Adipocyte (in vitro differentiated cells): ENCODE data around the gene ALOX12B.

Experiments
- DNase-seq: peaks from one replicate; pipeline ENCODE4 v3.0.0-alpha.2; 2015; ENCODE audit warnings: low read depth
- H3K27me3 ChIP-seq: replicated peaks from 2 replicates; pipeline ENCODE4 v1.7.0; 2013; ENCODE audit warnings: mild to moderate bottlenecking, low read length, moderate library complexity; ENCODE audit not compliant: control insufficient read depth, insufficient read depth
- H3K36me3 ChIP-seq: 2 replicates; pipeline ENCODE4 v1.7.0; 2013; ENCODE audit warnings: low read length, mild to moderate bottlenecking, moderate library complexity; ENCODE audit not compliant: control insufficient read depth, insufficient read depth, severe bottlenecking
- H3K4me1 ChIP-seq: 2 replicates; pipeline ENCODE4 v1.7.0; 2013; ENCODE audit warnings: mild to moderate bottlenecking, low read length, moderate library complexity; ENCODE audit not compliant: control insufficient read depth, insufficient read depth
- H3K4me3 ChIP-seq: 2 replicates; pipeline ENCODE4 v1.7.0; 2013; ENCODE audit warnings: mild to moderate bottlenecking, low read length, moderate library complexity
- H3K9ac ChIP-seq: 2 replicates; pipeline ENCODE4 v1.7.0; 2013; ENCODE audit warnings: mild to moderate bottlenecking, low read length, moderate library complexity
- H3K9me3 ChIP-seq: 2 replicates; pipeline ENCODE4 v1.7.0; 2013; ENCODE audit warnings: mild to moderate bottlenecking, low read length, moderate library complexity; ENCODE audit not compliant: control insufficient read depth

The ALOX12B gene

DNA sequence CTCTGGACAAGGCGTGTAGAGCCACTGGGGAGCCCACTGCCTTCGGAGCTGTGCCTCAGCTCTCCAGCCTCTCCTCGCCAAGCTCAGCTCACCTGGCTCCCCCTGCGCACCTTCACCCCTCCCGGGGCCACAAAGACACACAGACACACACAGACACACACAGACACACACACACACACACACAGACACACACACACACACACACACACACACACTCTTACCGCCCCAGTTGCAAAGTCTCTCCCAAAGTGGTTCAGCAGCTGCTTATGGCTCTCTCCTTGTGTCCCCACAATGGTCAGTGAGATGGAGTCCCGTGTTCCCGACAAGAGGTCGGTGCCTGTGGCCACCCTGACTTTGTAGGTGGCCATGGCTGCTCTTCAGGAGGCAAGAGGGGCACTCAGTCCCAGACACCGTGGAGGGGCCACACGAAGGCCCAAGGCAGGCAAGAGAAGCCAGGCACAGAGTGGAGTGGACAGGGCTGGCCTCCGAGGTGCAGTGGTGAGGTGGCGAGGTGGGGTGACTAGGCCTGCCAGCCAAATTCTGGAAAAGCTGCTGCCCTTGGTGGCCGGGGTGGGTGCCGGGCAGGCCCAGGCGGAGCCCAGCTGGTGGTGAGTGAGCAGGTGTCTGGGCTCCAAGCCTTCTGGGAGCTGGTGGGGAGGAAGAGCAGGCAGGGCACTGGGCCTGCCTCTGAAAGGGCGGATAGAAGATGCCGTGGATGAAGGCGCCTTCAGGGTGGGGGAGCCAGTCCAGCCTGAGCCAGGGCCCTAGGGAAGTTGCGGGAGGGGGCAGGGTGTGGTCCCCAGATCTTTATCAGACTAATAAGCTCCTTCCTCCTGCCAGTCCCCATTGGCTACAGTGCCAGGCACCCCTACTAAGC lies at the start of gene ALOX12B:
Gene ALOX12B (minus strand): TSS at position 642 of the 877 bp plus-strand sequence. CDS start 274 bp downstream, at position 368.
- Histone ChIP-seq H3K36me3 (no peaks in the 10 kb centered on the region), H3K4me1 (no peaks in the 10 kb centered on the region), H3K9ac (no peak within 1 kb of the TSS), H3K27me3 (peaks cover 75% of the 10 kb centered on the region), H3K9me3 (no peaks in the 10 kb centered on the region), H3K4me3 (no peak within 1 kb of the TSS)
- DNase-seq, result no peak

DNA sequence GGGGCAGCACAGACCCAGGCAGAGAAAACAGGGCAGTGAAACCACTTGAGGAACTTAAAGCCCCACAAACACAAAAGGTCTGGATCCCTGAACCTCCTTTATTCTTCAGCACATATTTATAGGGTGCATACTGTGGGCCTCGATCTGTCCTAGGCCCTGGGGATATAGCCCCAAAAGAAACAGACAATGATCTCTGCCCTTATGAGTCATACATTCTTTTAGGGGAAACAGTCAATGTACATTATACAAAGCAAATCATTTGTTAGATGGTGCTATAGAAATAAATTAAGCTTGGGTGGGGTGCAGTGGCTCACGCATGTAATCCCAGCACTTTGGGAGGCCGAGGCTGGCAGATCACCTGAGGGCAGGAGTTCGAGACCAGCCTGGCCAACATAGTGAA lies 46.4 kb upstream of the ALOX12B start:
- Histone ChIP-seq H3K4me3 (no peak overlapping the region), H3K36me3 (peaks cover 6% of the 10 kb centered on the region), H3K27me3 (no peaks in the 10 kb centered on the region), H3K4me1 (peaks cover 5% of the 10 kb centered on the region), H3K9me3 (no peaks in the 10 kb centered on the region), H3K9ac (no peak overlapping the region)
- no peak for DNase-seq

DNA sequence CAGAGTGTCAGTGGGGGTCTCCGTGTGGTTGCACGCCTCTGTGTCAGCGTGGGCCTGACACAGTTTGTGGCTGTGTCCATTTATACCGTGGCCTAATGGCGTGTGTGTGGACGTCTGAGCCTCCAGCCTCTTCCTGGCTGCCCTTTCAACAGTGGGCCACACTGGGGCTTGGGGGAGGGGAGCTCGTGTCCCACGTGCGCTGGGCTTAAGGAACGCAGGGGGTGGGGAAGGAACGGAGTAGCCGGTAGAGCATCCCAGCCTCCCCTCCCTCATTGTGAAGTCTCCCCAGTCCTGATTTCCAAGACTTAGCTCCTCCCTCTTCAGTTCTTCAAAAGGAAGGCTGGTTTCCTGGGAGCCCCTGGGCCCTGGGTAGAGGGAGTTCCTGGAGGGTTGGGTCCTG lies 45.9 kb upstream of the ALOX12B start:
- Histone ChIP-seq H3K27me3 (no peaks in the 10 kb centered on the region), H3K9ac (no peak overlapping the region), H3K4me1 (peaks cover 4% of the 10 kb centered on the region), H3K36me3 (peaks cover 6% of the 10 kb centered on the region), H3K9me3 (no peaks in the 10 kb centered on the region), H3K4me3 (no peak overlapping the region)
- no peak for DNase-seq

DNA sequence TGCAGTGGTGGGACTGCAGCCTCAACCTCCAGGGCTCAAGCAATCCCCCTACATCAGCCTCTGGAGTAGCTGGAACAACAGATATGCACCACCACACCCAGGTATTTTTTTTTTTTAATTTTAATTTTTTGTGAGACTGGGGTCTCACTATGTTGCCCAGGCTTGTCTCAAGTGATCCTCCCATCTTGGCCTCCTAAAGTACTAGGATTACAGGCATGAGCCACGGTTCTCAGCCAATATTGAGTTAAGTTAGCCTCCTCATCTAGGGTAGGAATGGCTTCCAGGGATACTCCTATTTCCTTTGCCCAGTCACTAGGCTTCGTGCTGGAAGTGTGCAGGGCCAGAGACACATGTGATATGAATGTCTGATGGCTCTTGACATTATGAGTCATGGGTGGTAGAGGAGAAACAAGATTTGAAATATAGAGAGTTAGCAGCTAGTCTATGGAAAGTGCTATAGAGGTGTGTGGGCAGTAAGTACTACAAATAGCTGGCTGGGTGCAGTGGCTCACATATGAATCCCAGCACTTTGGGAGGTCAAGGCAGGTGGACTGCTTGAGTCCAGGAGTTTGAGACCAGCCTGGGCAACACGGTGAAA lies 44.4 kb upstream of the ALOX12B start:
- no peaks in the 10 kb centered on the region for H3K9me3 ChIP-seq
- peaks cover 4% of the 10 kb centered on the region for H3K4me1 ChIP-seq
- no peaks in the 10 kb centered on the region for H3K27me3 ChIP-seq
- no peak overlapping the region for H3K9ac ChIP-seq
- no peak overlapping the region for H3K4me3 ChIP-seq
- DNase-seq, result no peak
- H3K36me3 ChIP-seq, result no peaks in the 10 kb centered on the region

DNA sequence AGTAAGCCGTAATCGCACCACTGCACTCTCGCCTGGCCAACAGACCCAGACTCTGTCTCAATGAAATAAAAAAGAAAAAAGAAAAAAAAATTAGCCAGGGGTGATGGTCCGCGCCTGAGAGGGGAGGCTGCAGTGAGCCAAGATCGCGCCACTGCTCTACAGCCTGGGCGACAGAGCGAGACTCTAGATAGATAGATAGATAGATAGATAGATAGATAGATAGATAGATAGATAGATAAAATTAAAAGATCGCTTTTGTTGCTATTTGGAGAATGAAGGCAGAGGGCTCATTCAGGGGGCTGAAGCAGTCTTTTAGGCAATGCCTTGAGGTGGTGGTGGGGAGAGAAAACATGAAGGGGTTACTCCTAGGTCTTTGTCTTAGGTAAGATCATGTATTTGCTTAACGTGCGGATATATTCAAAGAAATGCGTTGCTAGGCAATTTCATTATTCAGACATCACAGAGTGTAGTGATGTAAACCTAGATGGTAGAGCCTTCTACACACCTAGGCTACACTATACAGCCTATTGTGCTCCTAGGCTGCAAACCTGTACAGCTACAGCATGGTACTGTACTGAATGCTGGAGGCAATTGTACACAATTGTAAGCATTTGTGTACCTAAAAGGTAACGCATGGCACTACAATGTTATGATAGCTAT lies 40.7 kb upstream of the ALOX12B start:
- Histone ChIP-seq H3K27me3 (peaks cover 10% of the 10 kb centered on the region), H3K9ac (no peak overlapping the region), H3K9me3 (no peaks in the 10 kb centered on the region), H3K4me3 (no peak overlapping the region), H3K4me1 (peaks cover 35% of the 10 kb centered on the region), H3K36me3 (no peaks in the 10 kb centered on the region)
- DNase-seq, result no peak

DNA sequence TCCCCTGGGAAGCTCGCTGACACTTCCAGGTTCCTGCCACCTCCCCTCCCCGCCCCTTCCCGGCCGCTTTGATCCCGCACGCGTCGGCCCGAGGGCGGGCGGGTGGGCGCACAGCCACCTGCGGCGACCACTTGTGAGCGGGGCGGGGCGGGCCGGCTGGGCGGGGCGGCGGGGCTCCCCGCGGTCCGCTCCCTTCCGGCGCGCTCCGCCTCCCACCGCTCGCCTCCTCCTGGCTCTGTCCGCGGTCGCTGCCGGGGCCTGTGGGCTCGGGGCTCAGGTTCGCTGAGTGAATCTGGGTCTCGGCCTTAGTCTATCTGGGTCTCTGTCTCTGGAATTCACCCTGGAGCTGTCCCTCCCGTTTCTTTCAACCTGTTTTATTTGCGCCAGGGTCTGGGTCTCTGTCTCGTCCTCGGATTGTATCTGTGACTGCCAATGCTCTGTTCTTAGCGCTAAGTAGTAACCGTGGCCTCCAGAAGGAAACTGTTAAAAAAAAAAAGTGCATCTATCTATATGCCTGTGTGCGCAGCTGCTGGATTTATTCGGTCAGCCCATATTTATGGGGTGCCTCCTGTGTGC lies 39.1 kb upstream of the ALOX12B start:
- peak overlapping the region; percentile 70 for H3K9ac ChIP-seq
- DNase-seq, result peak; percentile 82

DNA sequence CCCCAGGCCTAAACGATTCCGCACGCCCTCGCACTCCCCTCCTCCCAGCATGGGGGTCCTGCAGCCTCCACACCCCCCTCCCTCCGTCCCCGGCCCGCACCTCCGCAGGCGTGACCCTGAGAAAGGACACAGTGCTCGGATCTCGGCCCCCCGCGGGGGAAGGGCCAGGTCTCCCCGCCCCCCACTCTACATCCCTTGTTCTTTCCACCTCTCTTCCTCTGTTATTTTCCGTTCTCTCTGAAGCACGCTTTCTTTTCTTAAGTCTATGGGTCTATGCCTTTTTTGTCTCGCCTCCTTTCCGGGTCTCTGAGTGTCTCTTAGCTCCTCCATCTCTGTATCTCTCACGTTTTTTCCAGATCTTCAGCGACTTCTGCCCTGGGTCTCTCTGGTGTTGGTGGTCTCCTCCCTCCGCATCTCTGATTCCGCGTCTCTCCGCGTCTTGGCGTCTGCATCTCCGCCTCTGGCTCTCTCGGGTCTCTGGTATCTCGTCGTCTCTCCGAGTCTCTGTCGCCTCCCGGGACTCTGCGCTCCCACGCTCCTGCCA lies 38.5 kb upstream of the ALOX12B start:
- peak overlapping the region; percentile 70 for H3K9ac ChIP-seq
- H3K36me3 ChIP-seq, result no peaks in the 10 kb centered on the region
- no peaks in the 10 kb centered on the region for H3K9me3 ChIP-seq
- peak overlapping the region; percentile 86 for H3K4me3 ChIP-seq
- peaks cover 10% of the 10 kb centered on the region for H3K27me3 ChIP-seq
- DNase-seq, result peak; percentile 48
- H3K4me1 ChIP-seq, result peaks cover 46% of the 10 kb centered on the region

More for the DNA sequence above, 39.1 kb upstream of the ALOX12B start:
- Histone ChIP-seq H3K27me3 (peaks cover 10% of the 10 kb centered on the region), H3K36me3 (no peaks in the 10 kb centered on the region), H3K9me3 (no peaks in the 10 kb centered on the region), H3K4me3 (peak overlapping the region; percentile 86), H3K4me1 (peaks cover 45% of the 10 kb centered on the region)

DNA sequence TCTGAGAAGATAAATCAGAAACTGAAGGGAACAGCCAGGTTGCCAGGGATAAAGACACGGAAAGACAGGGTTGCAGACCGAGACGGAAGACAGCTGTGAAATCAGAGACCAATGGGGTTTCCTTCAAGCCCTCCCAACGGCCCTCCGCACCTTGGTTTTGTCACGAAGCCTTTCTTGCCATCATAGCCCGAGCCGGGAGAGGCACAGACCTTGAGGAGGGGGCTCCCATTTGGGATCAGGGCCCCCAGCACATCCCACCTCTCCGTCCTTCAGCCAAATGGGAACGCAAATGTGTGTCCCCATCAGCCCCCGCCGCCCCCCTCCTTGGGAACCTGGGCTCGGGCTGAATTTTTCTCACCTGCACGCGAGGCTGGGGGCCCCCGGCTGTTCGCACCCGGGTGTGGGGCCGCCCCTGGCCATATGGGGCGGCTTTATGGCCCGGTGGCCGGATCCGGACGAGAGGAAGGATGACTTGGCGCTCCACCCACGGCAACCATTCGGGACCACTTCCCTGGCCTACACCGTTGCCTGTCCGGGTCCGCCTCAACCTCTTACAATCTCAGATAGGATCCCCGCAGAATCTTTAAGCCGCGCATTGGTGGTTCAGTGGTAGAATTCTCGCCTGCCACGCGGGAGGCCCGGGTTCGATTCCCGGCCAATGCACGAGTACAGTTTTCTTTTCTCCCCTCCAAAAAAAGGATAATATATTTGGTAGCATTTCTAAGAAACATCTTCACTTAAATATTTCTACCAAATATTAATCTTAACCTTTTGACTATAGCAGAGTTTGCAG lies 37.8 kb upstream of the ALOX12B start:
- peak overlapping the region; percentile 70 for H3K9ac ChIP-seq
- peak overlapping the region; percentile 86 for H3K4me3 ChIP-seq
- H3K27me3 ChIP-seq, result peaks cover 10% of the 10 kb centered on the region

DNA sequence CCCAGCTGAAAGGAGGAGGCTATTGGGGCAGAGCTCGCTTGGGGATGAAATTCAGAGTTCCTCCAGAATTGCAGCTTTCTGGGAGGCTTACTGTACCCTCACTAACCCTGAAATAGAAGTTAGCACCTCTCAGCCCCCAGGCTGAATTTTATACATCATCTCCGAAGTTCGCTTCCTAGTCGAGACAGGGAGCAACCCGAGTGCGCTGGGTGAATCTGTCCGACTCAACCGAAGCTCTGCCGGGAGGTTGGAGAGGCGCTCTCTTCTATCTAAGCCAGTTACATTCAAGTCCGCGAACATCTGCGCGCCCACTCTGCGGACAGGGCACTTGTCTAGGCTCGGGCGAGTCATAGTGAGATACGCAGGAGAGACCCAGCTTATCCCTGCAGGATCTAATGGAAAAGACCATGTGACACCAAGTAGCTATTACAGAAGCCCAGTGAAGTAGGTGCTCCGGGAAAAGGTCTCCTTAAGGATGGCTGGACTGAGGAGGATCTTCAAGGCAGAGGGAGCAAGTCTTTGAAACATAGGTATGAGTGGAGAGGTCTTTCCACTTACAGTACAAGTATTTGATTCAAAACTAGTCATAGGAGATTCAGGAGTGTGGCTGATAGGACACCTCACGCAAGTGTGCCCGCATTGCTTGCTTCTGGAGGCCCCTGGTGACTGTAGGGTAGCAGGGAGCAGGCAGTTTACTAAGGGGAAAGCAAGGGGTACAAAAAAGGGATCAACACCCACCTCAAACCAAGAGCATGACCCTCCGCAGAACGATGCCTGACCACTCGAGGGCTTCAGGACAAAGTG lies 37.0 kb upstream of the ALOX12B start:
- Histone ChIP-seq H3K4me1 (peaks cover 48% of the 10 kb centered on the region), H3K36me3 (no peaks in the 10 kb centered on the region), H3K9me3 (no peaks in the 10 kb centered on the region), H3K4me3 (peak overlapping the region; percentile 78), H3K9ac (no peak overlapping the region), H3K27me3 (peaks cover 10% of the 10 kb centered on the region)
- DNase-seq, result peak; percentile 60

More for the DNA sequence above, 37.8 kb upstream of the ALOX12B start:
- Histone ChIP-seq H3K36me3 (no peaks in the 10 kb centered on the region), H3K9me3 (no peaks in the 10 kb centered on the region), H3K4me1 (peaks cover 48% of the 10 kb centered on the region)
- peak; percentile 83 for DNase-seq
